ENCODE data around the gene FN1. TPM values are rescaled to one million over a fixed set of nuclear protein-coding genes. Genes with fewer than 3 reads are reported as not detected.

FN1 gene
- 890 and 962 TPM in 2 replicates for total RNA-seq

DNA sequence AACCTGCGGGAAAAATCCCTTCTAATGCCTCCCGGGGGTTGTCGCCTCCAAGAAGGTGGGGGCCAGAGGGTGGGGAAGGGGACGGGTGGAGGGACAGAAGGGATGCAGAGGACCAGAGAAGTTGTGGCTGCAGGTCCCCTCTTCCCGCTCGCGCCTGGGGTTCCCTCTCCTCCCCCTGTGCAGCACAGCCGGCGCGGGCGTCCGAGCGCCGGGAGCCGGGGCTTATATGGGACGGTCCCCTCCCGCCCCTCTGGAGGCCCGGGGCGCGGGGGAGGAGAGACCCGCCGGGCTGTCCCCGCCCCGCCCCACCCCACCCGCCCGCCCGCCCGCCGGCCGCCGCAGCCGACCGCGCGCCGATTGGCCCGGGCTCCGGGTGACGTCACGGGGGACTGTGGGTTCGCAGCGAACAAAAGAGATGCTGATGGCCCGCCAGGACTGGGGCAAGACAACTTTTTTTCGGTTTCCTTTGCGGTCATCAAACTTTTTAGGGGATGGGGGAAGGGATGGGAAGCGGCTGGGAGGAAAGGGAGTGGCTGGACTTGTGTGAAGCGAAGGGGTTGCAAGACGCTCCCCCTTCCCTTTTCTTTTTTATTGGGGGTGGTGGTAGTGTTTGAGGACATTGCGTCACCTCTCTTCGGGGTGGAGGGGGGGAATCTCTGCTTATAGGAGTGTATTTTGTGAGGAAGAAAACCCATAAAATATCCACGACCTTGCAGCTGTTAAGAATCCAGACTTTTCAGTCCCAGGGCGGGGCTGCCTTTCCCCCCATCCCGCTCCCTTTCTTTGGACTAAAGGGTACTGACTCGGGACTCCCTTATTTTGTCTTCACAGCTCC is at the start of gene FN1:
Gene FN1 (minus strand): TSS at position 199 of the 835 bp plus-strand sequence. CDS start 266 bp downstream, outside the sequence.
- TF ChIP-seq CTCF (conservative IDR thresholded peaks at IDR 0.05; ENCODE audit: low read depth, low read length): no peak
- peak within 1 kb of the TSS; percentile 70 for H3K4me3 ChIP-seq (ENCODE audit: low read depth, low read length)
- no peak for DNase-seq (ENCODE audit: low read depth)

- H3K4me3 ChIP-seq (ENCODE audit: low read depth, low read length): no peak overlapping the region
- DNase-seq (ENCODE audit: low read depth): no peak
- TF ChIP-seq CTCF (conservative IDR thresholded peaks at IDR 0.05; ENCODE audit: low read depth, low read length): no peak
Observed at GRCh38 chr2:215485032-215485431, 49.2 kb upstream of the FN1 start.

GRCh38 chr2:215484570-215484969 is 48.7 kb upstream of the FN1 start:
- H3K4me3 ChIP-seq (ENCODE audit: low read depth, low read length): no peak overlapping the region
- TF ChIP-seq CTCF (conservative IDR thresholded peaks at IDR 0.05; ENCODE audit: low read depth, low read length): no peak
- no peak for DNase-seq (ENCODE audit: low read depth)

GRCh38 chr2:215483431-215483830 is 47.6 kb upstream of the FN1 start:
- DNase-seq (ENCODE audit: low read depth): no peak
- no peak for TF ChIP-seq CTCF (conservative IDR thresholded peaks at IDR 0.05; ENCODE audit: low read depth, low read length)
- no peak overlapping the region for H3K4me3 ChIP-seq (ENCODE audit: low read depth, low read length)

GRCh38 chr2:215479536-215480240 is 43.8 kb upstream of the FN1 start:
- no peak overlapping the region for H3K4me3 ChIP-seq (ENCODE audit: low read depth, low read length)
- no peak for TF ChIP-seq CTCF (conservative IDR thresholded peaks at IDR 0.05; ENCODE audit: low read depth, low read length)
- DNase-seq (ENCODE audit: low read depth): no peak

- H3K4me3 ChIP-seq (ENCODE audit: low read depth, low read length): no peak overlapping the region
- DNase-seq (ENCODE audit: low read depth): no peak
- TF ChIP-seq CTCF (conservative IDR thresholded peaks at IDR 0.05; ENCODE audit: low read depth, low read length): no peak
Observed at GRCh38 chr2:215479121-215479520, 43.3 kb upstream of the FN1 start.
